Effector memory CD4-positive, alpha-beta T cell (primary cell): ENCODE measurements around the gene COL5A1.

Source experiments
- DNase-seq, 3 donors: peaks; one replicate each; pipeline ENCODE4 v3.0.0-alpha.2; 2020
- H3K27ac ChIP-seq: 2 replicates; pipeline ENCODE4 v1.7.0; 2013; ENCODE audit warnings: mild to moderate bottlenecking, low read length, moderate library complexity; ENCODE audit not compliant: insufficient read depth, poor library complexity, severe bottlenecking
- H3K27me3 ChIP-seq: replicated peaks from 2 replicates; pipeline ENCODE4 v1.7.0; 2013; ENCODE audit warnings: mild to moderate bottlenecking, low read length; ENCODE audit not compliant: insufficient read depth, control insufficient read depth, poor library complexity, severe bottlenecking
- H3K36me3 ChIP-seq: 2 replicates; pipeline ENCODE4 v1.7.0; 2013; ENCODE audit warnings: mild to moderate bottlenecking, low read length, moderate library complexity; ENCODE audit not compliant: control insufficient read depth, insufficient read depth
- H3K4me1 ChIP-seq: 2 replicates; pipeline ENCODE4 v1.7.0; 2013; ENCODE audit warnings: low read length, mild to moderate bottlenecking; ENCODE audit not compliant: control insufficient read depth, insufficient read depth, poor library complexity, severe bottlenecking
- H3K4me3 ChIP-seq: 2 replicates; pipeline ENCODE4 v1.7.0; 2013; ENCODE audit warnings: low read length, low read depth, mild to moderate bottlenecking; ENCODE audit not compliant: insufficient read depth, poor library complexity, severe bottlenecking
- H3K9me3 ChIP-seq: 2 replicates; pipeline ENCODE4 v1.7.0; 2013; ENCODE audit warnings: mild to moderate bottlenecking, low read length, moderate library complexity; ENCODE audit not compliant: control insufficient read depth

The COL5A1 gene

GRCh38 chr9:134626069-134626423 lies 15.6 kb upstream of the COL5A1 start:
- Histone ChIP-seq H3K4me3 (no peak overlapping the region), H3K27me3 (no peaks in the 10 kb centered on the region), H3K27ac (no peak overlapping the region), H3K9me3 (no peaks in the 10 kb centered on the region), H3K4me1 (no peaks in the 10 kb centered on the region), H3K36me3 (no peaks in the 10 kb centered on the region)
- no peak for DNase-seq

DNA sequence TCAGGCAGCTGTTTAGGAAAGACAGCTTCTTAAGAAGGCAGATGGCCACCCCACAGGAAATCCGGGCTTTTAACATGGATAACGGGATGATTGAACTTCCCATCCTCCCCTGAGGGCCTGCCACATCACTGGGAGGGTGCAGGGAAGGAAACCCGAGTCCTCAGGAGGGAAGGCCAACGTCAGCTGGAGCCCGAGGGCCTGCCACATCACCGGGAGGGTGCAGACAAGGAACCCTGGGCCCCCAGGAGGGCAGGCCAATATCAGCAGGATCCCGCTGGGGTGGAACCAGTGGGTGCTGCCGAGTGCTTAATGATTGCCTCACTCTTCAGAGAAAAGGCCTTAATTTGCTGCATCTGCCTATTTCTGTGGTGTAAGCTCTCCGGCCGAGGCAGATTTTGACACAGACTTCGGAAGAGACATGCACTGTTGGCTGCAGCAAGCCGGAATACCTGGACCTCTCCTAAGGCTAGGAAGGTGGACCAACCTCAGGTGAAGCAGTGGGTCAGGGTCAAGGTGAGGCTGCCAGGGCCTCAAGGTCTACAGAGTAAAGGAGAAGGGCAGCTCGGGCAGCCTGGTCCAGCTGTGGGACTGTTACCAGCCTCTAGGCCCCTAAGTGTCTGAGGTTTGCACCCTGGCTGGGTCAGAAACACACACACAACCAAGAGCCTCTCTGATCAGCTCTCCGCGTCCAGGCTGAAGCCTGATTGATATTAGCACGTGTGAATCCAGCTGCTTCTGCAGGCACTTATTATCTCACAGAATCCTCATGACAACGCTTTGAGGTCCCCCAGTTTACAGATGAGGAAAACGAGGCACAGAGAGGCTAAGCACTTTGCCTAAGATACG lies 14.8 kb upstream of the COL5A1 start:
- DNase-seq = no peak
- H3K4me1 ChIP-seq = no peaks in the 10 kb centered on the region
- no peak overlapping the region for H3K4me3 ChIP-seq
- no peaks in the 10 kb centered on the region for H3K27me3 ChIP-seq
- no peaks in the 10 kb centered on the region for H3K36me3 ChIP-seq
- no peak overlapping the region for H3K27ac ChIP-seq
- no peaks in the 10 kb centered on the region for H3K9me3 ChIP-seq

DNA sequence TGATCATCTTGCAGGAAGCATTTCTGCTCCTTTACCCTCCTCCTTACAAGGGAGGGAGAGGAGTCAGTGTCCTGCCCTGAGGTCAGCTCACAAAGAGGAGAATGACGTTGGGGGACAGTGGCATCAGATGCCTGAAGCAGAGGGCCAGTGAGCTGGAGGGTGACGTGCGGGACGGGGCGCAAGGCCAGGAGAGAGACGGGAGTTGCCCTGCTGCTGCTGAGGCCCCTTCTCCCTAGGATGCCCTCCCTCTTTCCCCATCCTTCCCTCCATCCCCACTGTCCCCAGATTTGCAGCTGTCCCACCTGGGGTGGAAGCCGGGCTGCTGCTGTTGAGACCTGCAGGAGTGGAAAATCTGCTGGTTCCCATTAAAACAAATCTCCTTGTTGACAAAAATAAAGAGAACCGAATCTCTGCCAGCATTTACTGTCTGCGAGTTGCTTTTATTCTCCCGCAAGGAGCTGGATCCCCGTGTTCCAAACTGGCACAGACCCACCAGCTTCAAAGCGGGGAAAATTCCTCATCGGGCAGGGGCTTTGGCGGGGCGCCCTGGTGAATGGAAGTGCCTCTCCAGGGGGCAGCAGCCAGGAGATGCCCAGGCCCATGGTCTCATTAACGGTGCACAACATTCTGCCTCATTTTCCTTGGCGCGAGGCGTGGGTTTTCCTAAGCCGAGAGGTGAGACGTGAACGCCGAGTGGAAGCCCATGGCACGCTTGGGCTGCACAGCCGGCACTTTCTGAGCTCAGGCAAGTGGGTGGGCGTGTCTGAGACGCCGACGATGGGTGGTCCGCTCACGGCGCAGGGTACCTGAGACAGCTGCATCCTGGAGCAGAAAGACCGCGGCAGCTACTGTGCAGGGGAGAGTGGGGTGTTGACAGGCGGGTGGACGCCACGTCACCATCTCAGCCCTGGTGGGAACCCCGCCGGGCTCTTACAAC lies 13.9 kb upstream of the COL5A1 start:
- DNase-seq = no peak
- H3K36me3 ChIP-seq = no peaks in the 10 kb centered on the region
- no peaks in the 10 kb centered on the region for H3K4me1 ChIP-seq
- H3K27me3 ChIP-seq = no peaks in the 10 kb centered on the region
- H3K9me3 ChIP-seq = no peaks in the 10 kb centered on the region
- H3K27ac ChIP-seq = no peak overlapping the region
- no peak overlapping the region for H3K4me3 ChIP-seq

DNA sequence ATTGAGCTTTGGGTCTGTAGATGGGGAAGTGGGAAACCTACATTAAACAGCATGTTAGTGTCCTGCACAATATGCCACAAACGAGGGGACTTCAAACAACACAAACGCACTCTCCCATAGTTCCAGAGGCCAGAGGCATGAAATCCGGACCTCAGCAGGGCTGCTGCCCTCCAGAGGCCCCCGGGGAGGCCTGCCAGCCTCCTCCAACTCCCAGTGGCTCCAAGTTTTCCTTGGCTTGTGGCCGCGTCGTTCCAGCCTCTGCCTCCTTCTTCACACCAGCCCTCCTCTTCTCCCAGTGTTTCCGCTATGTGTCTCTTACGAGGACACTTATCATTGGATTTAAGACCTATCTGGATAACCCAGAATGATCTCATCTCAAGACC lies 13.3 kb upstream of the COL5A1 start:
- H3K36me3 ChIP-seq = no peaks in the 10 kb centered on the region
- no peaks in the 10 kb centered on the region for H3K27me3 ChIP-seq
- H3K27ac ChIP-seq = no peak overlapping the region
- DNase-seq = no peak
- no peaks in the 10 kb centered on the region for H3K4me1 ChIP-seq
- no peak overlapping the region for H3K4me3 ChIP-seq
- H3K9me3 ChIP-seq = no peaks in the 10 kb centered on the region

GRCh38 chr9:134629061-134629585 lies 12.5 kb upstream of the COL5A1 start:
- H3K27ac ChIP-seq = no peak overlapping the region
- DNase-seq = no peak
- no peaks in the 10 kb centered on the region for H3K4me1 ChIP-seq
- H3K27me3 ChIP-seq = no peaks in the 10 kb centered on the region
- H3K4me3 ChIP-seq = no peak overlapping the region
- no peaks in the 10 kb centered on the region for H3K9me3 ChIP-seq
- H3K36me3 ChIP-seq = no peaks in the 10 kb centered on the region

DNA sequence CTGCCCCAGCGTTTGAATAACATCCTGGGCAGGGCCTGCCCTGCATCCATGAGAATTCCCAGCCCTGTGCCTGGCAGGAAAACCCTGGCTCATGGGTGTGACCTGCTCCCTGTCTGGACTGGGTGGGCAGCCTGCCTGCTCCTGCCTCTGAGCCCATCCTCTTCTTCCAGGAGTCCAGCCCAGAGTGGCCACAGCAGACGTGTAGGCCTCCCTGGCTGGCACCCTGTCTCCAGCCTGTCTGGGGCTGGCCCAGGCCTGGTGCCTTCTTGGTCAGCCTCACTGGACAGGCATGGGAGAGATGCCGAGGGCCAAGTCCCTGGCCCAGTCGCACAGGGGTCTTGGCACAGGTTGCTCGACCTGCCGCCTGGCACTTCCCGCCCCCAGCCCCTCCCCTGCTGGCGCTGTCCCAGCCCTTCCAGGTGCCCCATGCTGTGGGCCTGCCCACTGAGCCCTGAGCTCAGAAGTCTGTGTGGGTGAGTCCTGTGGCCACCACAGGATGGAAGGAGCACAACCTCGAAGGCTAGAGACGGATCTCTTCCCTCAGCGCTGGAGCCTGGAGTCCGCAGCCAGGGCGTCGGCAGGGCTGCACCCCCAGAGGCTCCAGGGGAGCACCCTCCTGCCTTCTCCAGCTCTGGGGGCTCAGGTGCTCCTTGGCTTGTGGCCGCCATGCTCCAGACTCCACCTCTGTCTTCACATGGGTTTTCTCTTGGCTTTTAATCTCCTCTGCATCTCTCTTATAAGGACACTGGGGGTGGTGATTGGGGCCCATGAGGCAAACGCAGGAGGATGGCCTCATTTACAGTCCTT lies 11.8 kb upstream of the COL5A1 start:
- no peaks in the 10 kb centered on the region for H3K27me3 ChIP-seq
- H3K4me1 ChIP-seq = no peaks in the 10 kb centered on the region
- no peak overlapping the region for H3K27ac ChIP-seq
- no peaks in the 10 kb centered on the region for H3K9me3 ChIP-seq
- no peak for DNase-seq
- no peak overlapping the region for H3K4me3 ChIP-seq
- no peaks in the 10 kb centered on the region for H3K36me3 ChIP-seq

- Histone ChIP-seq H3K36me3 (no peaks in the 10 kb centered on the region), H3K27ac (no peak overlapping the region), H3K9me3 (no peaks in the 10 kb centered on the region), H3K27me3 (no peaks in the 10 kb centered on the region), H3K4me3 (no peak overlapping the region), H3K4me1 (no peaks in the 10 kb centered on the region)
- DNase-seq = no peak
Observed at GRCh38 chr9:134630393-134630790, 11.2 kb upstream of the COL5A1 start.

- Histone ChIP-seq H3K4me1 (no peaks in the 10 kb centered on the region), H3K36me3 (no peaks in the 10 kb centered on the region)
Observed at GRCh38 chr9:134630861-134631260, 10.7 kb upstream of the COL5A1 start.

GRCh38 chr9:134631881-134632280 lies 9.7 kb upstream of the COL5A1 start:
- Histone ChIP-seq H3K27ac (no peak overlapping the region), H3K4me1 (no peaks in the 10 kb centered on the region), H3K4me3 (no peak overlapping the region), H3K9me3 (no peaks in the 10 kb centered on the region), H3K27me3 (no peaks in the 10 kb centered on the region), H3K36me3 (no peaks in the 10 kb centered on the region)
- no peak for DNase-seq

More at GRCh38 chr9:134630861-134631260, 10.7 kb upstream of the COL5A1 start:
- H3K9me3 ChIP-seq = no peaks in the 10 kb centered on the region
- no peak for DNase-seq
- H3K4me3 ChIP-seq = no peak overlapping the region
- H3K27ac ChIP-seq = no peak overlapping the region
- no peaks in the 10 kb centered on the region for H3K27me3 ChIP-seq
